Fibroblast of skin of left quadriceps (primary cell): ENCODE data around the gene RDH12.
"Not testable (repeated sequence)": the region's sequence is repeated elsewhere in the genome, so short reads cannot be mapped to it uniquely, and the experiment has no call there.

Source experiments
- DNase-seq, 2 experiments: peaks; one replicate each; pipeline ENCODE4 v3.0.0-alpha.2; 2013; ENCODE audit warnings: low read depth in 2 of 2

The RDH12 gene

DNA sequence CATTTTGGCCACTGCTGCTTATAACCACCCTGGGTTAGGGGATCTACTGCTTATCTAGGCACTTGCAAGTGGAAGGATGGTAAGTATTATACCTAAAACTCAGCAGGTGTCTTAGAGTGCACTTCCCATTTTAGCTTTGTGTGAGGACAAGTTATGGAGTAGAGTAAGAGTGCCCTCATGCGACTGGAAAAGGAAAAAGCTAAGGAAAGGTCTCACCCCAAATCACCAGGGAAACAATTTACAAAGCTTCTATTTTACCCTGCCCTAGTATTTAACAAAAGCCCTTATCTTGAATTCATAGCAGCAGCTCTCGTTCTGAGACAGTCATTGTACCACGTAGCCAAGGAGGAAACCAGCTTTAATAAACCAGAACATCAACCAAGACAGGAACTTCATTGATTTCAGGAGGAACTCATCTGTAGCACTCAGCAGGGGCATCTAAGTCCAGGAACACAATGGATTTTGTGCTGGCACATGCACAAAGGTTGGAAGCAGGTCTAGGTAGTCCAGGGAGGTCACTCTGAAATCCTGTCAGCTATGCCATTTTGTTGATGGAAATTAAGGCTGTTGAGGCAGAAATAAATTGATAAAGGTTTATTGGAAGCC is 2.9 kb downstream of the RDH12 start:
- DNase-seq: peak in 1 of 2 experiments; percentile 20

DNA sequence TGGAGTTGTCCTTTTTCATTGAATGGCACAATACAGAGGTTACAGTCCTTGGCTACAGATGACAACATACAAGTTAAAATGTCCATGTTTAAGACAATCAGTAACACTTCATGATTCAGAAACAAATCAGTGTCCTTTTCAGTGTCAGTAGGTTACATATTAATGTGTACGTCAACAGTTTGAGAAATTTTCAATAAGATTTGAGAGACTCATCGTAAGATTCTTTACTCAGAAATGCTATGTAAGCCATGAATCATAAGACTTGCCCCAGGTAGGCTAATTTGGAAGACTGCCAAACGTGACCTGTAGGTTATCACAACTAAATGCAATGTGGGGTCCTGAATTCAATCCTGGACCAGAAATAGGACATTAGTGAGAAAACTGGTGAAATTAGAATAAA is 3.5 kb downstream of the RDH12 start:
- no peak for DNase-seq

DNA sequence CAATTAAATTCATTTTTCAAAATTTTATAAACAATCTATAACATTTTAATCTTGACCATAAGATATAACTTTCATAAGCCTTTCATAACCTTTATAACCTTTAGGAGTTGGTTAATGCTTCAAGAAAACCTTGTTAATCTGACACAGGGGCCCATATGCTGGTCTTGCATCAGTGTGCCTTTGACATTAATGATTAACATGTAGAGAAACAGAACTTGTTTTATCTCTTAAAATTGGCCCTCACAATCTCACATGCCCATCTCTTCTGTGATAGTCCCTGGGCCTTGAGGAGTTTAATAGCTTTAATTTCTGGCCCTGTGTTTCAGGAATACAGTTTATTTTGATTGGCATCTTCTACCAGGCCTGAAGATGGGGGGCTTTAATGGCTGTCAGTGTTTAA is 7.7 kb downstream of the RDH12 start:
- DNase-seq: not testable (repeated sequence)

DNA sequence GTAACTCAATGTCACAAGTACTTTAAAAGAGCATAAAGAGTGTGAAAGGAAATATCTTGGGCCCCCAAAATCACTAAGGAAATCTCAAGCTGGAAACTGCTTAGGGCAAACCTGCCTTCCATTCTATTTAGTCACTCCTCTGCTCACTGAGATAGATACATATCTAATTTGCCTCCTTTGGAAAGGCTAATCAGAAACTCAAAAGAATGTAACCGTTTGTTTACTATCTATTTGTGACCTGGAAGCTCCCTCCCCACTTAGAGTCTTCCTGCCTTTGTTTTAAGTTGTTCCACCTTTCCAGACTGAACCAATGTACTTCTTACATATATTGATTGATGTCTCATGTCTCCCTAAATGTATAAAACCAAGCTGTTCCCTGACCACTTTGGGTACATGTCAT is 8.1 kb downstream of the RDH12 start:
- DNase-seq: not testable (repeated sequence)

DNA sequence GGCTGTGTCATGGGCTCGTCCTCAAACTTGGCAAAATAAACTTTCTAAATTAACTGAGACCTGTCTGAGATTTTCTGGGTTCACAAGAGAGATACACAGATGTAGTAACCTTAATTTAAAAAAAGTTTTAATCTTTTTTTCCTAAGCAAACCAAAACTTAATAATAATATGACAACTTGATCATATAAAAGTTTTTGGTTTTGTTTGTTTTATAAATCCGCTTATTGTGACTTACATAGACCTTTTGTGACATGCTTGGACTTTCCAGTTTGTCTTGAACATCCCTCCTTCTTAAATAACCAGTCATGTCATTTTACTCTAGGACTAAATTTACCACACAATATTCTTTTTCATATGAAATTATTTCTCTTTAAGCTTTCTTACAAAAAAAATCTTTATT is 8.5 kb downstream of the RDH12 start:
- DNase-seq: no peak

DNA sequence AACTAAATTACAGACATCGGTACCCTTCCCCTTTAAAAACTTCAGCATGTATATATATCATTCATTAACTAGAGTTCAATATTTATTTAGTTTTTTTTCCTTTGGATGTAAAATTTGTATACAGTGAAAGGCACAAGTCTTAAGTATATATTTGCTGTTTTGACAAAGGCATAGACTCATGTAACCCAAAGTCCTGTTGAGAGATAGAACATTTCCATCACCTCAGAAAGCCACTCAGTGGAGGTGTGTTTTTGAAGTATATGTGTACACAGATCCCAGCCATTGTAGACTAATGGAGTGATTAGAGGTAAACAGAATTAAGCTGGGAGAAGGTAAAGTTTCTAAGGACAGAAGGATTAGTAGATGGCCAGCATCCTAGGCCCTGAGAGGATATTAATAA is 15.4 kb downstream of the RDH12 start:
- no peak for DNase-seq

DNA sequence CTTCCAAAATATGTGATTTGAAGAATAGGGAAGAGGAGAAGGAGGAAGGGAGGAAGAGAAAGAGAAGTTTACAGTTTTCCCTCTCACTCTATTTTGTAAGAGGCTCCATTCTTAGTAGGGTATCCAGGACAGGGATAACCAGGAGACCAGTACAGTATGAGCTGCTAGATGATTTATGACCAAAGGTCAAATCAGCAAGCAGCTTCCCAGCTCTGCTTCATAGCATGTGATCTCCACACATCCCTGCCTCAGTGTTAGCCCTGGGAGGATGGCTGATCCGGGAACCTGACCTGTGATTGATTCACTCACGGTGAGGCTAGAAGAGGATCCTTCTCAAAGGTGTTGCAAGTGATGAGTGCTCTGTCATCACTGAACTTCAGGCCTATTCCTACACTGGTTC is 16.6 kb downstream of the RDH12 start:
- DNase-seq: no peak

DNA sequence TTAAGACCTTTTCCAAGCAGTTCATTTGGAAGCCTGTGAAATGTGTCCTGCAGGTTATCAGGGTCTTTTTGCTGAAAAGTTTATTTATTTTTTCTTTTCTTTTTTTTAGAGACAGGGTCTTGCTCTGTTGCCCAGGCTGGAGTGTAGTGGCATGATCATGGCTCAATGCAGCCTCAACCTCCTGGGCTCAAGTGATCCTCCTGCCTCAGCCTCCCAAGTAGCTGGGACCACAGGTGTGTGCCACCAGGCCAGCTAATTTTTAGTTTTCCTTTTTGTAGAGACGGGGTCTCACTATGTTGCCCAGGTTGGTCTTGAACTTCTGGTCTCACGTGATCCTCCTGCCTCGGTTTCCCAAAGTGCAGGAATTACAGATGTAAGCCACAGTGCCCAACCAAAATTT is 17.7 kb downstream of the RDH12 start:
- not testable (repeated sequence) for DNase-seq

DNA sequence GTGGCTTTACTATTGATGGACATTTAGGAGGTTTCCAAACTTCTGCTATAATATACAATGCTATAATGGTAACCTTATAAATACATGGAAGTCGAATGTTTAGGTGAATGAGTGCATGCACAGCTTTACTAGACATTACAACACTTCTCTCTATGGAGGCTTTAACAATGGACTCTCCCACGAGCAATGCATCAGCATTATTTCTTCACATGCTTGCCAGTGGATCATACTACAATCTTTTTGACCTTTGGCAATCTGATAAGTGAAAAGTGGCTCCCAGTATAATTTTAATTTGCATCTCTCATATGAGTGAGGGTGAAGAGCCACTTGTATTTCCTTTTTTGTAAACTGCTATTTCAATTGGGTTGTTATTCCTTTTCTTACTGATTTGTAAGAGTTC is 18.2 kb downstream of the RDH12 start:
- DNase-seq: no peak

DNA sequence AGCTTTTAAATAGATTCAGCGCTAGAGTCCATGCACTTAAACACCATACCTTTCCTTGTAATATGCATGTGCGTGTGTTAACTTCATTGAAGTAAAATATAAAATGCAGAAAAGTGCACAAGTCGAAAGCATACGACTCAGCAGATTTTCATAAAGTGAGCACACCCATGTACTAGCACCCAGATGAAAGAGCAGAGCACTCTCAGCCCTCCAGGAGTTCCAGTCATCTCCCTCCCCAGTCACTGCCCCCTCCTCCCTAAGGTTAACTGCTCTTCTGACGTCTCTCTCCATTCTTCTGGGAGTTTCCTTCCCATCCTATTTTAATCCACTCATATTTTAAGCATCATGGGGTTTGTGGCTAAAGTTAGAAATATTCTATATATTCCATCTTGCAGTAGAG is 20.2 kb downstream of the RDH12 start:
- no peak for DNase-seq

DNA sequence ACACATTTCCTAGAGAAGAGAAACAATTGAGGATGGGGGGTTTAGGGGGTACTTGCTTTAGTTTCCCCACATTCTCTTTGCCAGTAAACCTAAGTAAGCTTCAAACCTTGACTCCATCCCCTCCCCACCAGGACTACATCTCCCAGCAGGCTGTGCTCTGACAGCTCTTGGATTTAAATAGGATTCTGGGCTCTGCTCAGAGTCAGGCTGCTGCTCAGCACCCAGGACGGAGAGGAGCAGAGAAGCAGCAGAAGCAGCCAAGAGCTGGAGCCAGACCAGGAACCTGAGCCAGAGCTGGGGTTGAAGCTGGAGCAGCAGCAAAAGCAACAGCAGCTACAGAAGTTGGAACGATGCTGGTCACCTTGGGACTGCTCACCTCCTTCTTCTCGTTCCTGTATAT is 20.6 kb downstream of the RDH12 start:
- no peak for DNase-seq

DNA sequence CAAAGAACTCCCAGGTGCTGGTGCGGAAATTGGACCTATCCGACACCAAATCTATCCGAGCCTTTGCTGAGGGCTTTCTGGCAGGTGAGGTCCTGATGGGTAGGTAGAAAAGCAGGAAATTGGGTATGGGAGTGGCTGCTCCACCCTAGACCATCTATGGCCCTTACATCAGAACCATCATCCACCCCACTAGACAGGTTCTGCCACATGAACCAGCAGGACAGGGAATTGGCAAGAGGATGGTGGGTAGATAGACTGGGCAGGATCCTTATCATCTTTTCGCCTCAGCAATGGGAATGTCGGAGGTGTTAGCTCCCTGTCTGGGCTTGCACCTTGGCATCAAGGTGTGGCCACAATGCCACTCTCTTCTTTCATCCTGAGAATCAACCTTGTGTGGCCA is 23.5 kb downstream of the RDH12 start:
- DNase-seq: no peak

DNA sequence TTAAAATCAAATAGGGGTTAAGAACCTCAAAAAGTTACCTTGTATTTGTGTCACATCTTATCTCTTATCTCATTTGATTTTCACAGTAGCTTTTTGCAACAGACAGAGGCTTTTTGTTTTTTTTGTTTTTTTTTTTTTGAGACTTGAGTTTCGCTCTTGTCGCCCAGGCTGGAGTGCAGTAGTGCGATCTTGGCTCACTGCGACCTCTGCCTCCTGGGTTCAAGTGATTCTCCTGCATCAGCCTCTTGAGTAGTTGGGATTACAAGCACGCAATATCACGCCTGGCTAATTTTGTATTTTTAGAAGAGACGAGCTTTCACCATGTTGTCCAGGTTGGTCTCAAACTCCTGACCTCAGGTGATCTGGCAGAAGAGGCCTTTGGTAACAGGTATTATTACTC is 25.7 kb downstream of the RDH12 start:
- DNase-seq: no peak

DNA sequence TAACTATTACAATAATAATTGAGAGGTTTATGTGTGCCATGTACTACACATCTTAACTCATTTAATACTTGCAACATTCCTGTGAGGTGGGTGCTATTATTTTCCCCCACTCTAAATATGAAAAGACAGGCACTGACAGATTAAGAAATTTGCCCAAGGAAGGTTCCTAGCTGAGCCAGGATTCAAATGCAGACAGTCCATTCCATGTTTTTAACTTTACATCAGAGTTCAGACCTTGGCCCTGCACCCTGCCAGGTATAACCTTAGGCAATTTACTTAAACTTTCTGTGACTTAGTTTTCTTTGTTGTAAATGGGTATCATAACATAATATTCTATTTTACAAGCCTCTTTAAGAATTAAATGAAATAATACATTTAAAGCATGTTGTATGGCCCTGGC is 26.6 kb downstream of the RDH12 start:
- no peak for DNase-seq

DNA sequence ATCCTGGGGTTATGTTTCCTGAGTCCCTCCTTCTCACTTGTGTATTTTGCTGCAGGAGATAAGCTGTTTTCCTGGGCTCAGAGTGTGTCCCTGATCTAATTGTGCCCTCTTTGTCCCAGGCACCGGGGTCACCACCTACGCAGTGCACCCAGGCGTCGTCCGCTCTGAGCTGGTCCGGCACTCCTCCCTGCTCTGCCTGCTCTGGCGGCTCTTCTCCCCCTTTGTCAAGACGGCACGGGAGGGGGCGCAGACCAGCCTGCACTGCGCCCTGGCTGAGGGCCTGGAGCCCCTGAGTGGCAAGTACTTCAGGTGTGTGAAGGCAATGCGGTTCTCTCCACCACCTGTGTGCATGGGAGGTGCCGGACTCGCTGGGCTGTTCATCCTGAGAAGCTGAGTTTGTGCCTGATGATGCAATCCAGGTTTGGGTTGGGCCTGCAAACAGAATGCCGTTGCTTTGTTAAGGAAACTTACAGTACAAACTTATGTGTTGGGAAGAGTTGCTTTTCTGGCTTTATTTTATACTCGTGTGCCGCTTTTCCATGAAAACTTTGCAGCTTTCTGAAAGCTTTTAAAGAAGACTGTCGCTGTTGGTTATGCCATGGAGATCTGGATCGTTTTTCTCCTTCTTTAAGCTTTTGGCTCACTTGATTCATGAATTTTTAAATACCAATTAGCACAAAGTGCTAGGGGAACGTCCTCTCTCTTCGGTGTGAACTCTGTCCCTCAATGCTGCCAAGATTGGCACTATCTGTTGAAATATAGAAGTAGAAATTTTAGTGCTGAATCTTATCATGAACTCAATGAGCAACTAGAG is 27.6 kb downstream of the RDH12 start:
- no peak for DNase-seq

DNA sequence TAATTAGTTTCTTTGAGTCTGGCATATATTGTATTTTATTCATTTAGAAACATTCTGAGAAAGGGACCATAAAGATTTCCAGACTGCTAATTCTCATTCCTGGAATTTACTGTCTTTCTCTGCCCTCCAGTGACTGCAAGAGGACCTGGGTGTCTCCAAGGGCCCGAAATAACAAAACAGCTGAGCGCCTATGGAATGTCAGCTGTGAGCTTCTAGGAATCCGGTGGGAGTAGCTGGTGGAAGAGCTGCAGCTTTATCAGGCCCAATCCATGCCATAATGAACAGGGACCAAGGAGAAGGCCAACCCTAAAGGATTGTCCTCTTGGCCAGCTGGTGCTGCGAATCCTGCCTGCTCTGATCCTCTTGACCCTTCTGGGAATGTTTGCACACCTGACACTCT is 31.9 kb downstream of the RDH12 start:
- no peak for DNase-seq

DNA sequence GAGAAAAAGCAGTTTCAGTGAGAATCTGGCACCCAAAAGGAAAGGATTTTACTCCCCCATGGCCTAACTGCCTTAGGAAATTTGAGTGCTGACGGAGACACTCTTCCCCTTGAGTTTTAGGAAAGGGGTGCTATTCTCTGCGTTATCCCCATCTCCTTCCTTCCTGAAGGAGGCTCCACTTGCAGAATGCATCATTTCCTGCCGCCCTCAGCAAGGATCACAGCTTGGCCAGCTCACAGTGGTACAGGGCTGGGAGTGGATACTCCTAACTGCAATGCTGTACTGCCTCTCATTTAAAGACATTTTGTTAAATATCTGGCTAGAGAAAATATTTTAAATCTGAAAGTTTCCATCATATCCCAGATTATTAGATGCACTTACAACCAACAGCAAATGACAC is 33.0 kb downstream of the RDH12 start:
- DNase-seq: no peak

DNA sequence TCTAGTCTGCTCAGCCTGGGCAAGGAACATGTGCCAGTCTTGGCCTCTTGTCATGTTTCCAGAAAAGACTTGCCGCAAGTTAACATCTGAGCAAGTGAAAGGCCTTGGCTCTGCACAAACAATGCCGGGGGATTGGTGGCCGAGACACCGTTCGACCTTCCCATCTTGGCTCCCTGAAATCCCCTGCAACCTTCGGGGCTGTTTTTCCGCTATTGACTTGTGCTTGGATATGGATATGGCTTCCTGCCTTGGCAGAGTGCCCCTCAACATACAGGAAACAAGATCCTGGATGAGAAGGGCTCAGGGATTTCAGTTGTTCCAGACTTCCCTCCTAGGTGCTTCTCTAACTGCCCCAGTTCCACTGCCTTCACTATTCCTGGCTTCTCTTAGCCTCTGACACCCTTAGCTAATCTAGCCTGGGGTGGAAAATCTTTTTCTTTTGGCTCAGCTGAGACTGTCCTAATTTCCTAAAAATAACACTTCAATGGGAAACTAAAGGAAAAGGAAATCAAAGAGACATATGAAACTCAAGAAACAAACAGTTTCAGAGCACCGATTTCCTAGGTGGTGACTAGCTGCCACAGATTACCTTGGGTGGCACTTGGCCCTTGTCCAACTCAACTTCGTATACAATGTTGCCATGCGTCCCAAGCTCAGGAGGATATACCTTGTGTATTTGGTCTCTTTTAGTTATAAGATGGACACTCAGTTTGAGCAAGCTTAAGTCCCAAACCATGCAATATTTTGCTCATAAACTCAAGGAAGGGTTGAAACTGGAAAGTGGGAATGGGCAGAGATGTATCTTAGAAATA is 33.9 kb downstream of the RDH12 start:
- no peak for DNase-seq

DNA sequence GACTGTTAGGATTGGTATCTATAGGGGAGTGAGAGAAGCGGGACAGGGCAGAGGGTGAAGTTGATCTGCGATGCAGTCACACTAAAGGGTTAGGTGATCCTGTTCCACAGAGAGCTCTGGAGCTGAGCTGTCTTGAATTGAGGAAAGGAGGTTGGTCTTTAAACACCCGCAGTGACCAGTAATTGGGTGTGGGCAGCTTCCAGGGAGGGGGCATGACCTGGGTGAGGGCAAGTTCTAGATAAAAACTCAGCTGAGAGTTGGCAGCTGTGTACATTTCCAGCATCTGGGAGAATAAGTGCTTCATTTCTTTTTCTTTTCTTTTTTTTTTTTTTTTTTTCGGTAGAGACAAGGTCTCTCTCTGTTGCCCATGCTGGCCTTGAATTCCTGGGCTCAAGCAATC is 35.1 kb downstream of the RDH12 start:
- DNase-seq: no peak

DNA sequence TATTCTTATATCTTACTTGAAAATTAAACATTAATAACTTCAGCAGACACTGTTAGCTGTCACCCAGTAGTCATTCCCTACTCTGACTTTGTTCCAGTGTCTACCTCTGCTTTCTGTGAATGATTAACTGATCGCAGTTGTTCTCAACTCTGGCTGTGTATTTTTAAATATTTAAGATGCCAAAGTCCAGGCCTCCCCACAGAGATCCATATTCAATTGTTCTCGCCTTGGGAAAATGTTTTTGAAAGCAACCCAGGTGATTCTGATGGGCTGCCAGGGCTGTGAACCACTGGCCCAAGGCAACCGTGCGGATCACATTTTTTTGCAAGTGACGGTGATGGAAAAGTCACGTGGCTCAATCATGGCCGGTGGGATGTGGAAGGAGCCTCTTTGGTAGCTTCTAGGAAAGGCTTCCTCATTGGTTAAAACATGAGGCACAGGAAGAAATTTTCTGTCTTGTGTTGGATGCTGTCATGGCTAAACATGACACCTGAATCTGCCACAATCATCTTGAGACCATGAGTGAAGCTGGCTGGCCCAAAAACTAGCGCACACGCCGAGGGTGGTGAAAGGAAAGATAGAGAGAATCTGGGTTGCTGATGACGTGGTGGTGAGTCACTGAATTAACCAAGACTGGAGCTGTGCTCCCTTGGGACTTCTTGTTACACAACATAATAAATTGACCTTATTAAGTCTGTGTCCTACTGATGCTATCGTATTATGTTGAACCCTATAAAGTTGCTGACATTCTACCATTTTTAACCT is 37.2 kb downstream of the RDH12 start:
- peak; percentile 85 to 86 for DNase-seq

DNA sequence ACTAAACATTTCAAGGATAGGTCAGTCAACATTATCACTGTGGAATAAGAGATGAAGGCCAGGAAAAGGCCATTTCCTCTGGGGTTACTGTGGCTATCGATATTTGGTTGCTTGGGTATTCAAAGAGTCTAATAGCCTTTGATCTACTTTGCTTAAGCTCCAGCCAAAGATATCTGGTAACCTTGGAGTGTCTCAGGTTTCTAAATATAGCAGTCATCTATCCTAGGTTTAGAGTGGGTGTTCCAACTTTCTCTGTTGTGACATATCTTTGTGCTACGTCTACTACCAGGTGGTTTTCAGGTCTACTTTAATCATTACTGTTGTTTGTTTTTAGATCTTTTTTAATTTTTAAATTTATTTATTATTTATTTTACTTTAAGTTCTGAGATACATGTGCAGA is 42.4 kb downstream of the RDH12 start:
- DNase-seq: no peak

DNA sequence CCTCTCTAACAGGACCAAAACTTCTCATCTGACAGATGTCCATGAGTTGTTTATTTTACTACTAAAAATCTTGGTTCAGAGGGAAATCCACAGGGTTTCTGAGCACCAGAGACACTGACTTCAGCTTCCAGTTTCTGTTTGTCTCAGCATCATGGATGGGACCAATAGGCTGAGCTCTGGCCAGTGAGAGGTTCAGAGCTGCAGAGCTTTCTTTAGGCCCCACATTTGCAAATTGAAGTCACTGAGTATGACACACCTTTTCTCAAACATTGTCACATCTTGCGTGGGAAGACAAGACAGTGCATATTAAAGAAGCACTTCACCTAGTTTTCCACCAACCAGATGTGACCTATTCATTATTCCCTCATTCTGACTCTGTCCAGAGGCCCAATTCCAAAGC is 45.2 kb downstream of the RDH12 start:
- DNase-seq: no peak
